GM18951 (cell line): ENCODE results near the gene NDUFAF2.

ENCODE experiments used
- POLR2A ChIP-seq: IDR thresholded peaks from 4 replicates; pipeline ENCODE4 v1.6.1; 2011; ENCODE audit warnings: mild to moderate bottlenecking; ENCODE audit not compliant: insufficient read length, insufficient read depth; ENCODE audit errors: extremely low read depth
- in situ Hi-C: fragments of 300-500 bp; cut with MboI; formaldehyde crosslinking; loops from one replicate; pipeline ENCODE4 v1.12.0; 2022; ENCODE audit warnings: low sequenced_read_pairs, mixed read lengths, inconsistent platforms; ENCODE audit not compliant: unreplicated experiment

Gene NDUFAF2

GRCh38 chr5:61050292-61050691, 105.3 kb downstream of the NDUFAF2 start:
- in situ Hi-C loops = loop anchor here (25.0 kb wide), 1 partner anchor 587 kb away; no protein-coding TSS in a partner anchor
- TF ChIP-seq POLR2A = no peak

GRCh38 chr5:61051267-61051666, 106.3 kb downstream of the NDUFAF2 start:
- TF ChIP-seq POLR2A = no peak
- in situ Hi-C loops = loop anchor here (25.0 kb wide), 1 partner anchor 586 kb away; no protein-coding TSS in a partner anchor

- no peak for TF ChIP-seq POLR2A
- in situ Hi-C loops = loop anchor here (25.0 kb wide), 1 partner anchor 584 kb away; no protein-coding TSS in a partner anchor
Observed at GRCh38 chr5:61052882-61053281, 107.9 kb downstream of the NDUFAF2 start.

- in situ Hi-C loops = loop anchor here (25.0 kb wide), 1 partner anchor 583 kb away; no protein-coding TSS in a partner anchor
- TF ChIP-seq POLR2A = no peak
Observed at GRCh38 chr5:61053937-61054336, 108.9 kb downstream of the NDUFAF2 start.

- in situ Hi-C loops = loop anchor here (25.0 kb wide), 1 partner anchor 582 kb away; no protein-coding TSS in a partner anchor
- no peak for TF ChIP-seq POLR2A
Observed at GRCh38 chr5:61055434-61056006, 110.5 kb downstream of the NDUFAF2 start.

- in situ Hi-C loops = loop anchor here (25.0 kb wide), 1 partner anchor 578 kb away; no protein-coding TSS in a partner anchor
- TF ChIP-seq POLR2A = no peak
Observed at GRCh38 chr5:61059499-61059898, 114.5 kb downstream of the NDUFAF2 start.

GRCh38 chr5:61069150-61069549, 124.1 kb downstream of the NDUFAF2 start:
- in situ Hi-C loops = loop anchor here (25.0 kb wide), 1 partner anchor 568 kb away; no protein-coding TSS in a partner anchor
- no peak for TF ChIP-seq POLR2A

- TF ChIP-seq POLR2A = no peak
- in situ Hi-C loops = loop anchor here (25.0 kb wide), 1 partner anchor 566 kb away; no protein-coding TSS in a partner anchor
Observed at GRCh38 chr5:61071526-61071925, 126.5 kb downstream of the NDUFAF2 start.

- in situ Hi-C loops = no loop called here
- TF ChIP-seq POLR2A = no peak
Observed at GRCh38 chr5:61076626-61077025, 131.6 kb downstream of the NDUFAF2 start.

- TF ChIP-seq POLR2A = no peak
- in situ Hi-C loops = no loop called here
Observed at GRCh38 chr5:61081741-61082140, 136.7 kb downstream of the NDUFAF2 start.

- in situ Hi-C loops = no loop called here
- TF ChIP-seq POLR2A = no peak
Observed at GRCh38 chr5:61082516-61083280, 137.7 kb downstream of the NDUFAF2 start.

- in situ Hi-C loops = no loop called here
- no peak for TF ChIP-seq POLR2A
Observed at GRCh38 chr5:61084658-61085057, 139.7 kb downstream of the NDUFAF2 start.

GRCh38 chr5:61085885-61086284, 140.9 kb downstream of the NDUFAF2 start:
- in situ Hi-C loops = no loop called here
- TF ChIP-seq POLR2A = no peak

GRCh38 chr5:61087921-61088320, 142.9 kb downstream of the NDUFAF2 start:
- in situ Hi-C loops = no loop called here
- TF ChIP-seq POLR2A = no peak
